Activated naive CD8-positive, alpha-beta T cell treated with anti-CD3 and anti-CD28 coated beads, Interleukin-2, amount 10 ng/mL, durations not matched to agents 7 days and 5 days (primary cell): ENCODE data around the gene CDC20B. TPM values are rescaled to one million over a fixed set of nuclear protein-coding genes. Genes with fewer than 3 reads are reported as not detected.
A peak's percentile ranks its signal among the peaks of the same experiment; 100 is the strongest.

ENCODE experiments used
- ATAC-seq: fragments of 150-1000 bp; cut with Tn5 transposase; one replicate; pipeline ENCODE4 v1.10.0; 2021; ENCODE audit warnings: low read depth, moderate library complexity
- POLR2A ChIA-PET: fragments of 350-600 bp; sonication (Branson Sonifier 250); formaldehyde crosslinking; loops from one replicate; lab custom pipeline; 2021; ENCODE audit warnings: antibody characterized with exemption; lab: Charles Lee
- DNase-seq: peaks from one replicate; pipeline ENCODE4 v3.0.0; 2021
- H3K27ac Mint-ChIP-seq: one replicate; pipeline ENCODE4 v1.8.0; 2022; ENCODE audit warnings: mild to moderate bottlenecking, mixed read lengths
- H3K27me3 Mint-ChIP-seq: one replicate; pipeline ENCODE4 v1.8.0; 2022; ENCODE audit warnings: mild to moderate bottlenecking, moderate library complexity, mixed read lengths
- H3K36me3 Mint-ChIP-seq: one replicate; pipeline ENCODE4 v1.8.0; 2021; ENCODE audit warnings: mild to moderate bottlenecking, mixed read lengths
- H3K4me1 Mint-ChIP-seq: one replicate; pipeline ENCODE4 v1.8.0; 2021; ENCODE audit warnings: mixed read lengths
- H3K4me3 Mint-ChIP-seq: one replicate; pipeline ENCODE4 v1.8.0; 2022; ENCODE audit warnings: mild to moderate bottlenecking, moderate library complexity, mixed read lengths
- H3K9me3 Mint-ChIP-seq: one replicate; pipeline ENCODE4 v1.8.0; 2021; ENCODE audit warnings: mixed read lengths
- total RNA-seq, 2 experiments: library from RNA; stranded (reverse); gene quantifications; one replicate each; pipeline ENCODE4 v1.2.3, GENCODE V29; 2021

The CDC20B gene
- total RNA-seq, 2 experiments from 2014 or later, result 0.28 to 0.48 TPM

DNA sequence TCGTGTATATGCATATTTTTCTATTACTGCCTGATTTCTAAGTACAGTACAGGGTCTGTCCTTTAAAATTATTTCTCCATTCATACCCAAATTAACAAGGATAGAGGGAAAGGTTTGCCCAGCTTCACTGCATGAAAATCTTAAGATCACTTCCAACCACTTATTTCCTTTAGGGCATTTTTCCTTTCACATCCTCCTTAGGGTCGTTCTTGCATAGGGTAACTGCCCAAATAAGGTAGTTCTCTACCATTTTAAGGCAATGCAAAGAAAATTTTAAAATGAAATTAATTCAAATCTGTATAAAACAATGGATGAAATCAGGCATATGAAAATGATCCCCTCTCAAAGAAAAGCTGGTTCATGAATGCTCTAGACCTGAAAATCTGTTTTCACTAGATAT is 4.1 kb upstream of the CDC20B start:
- H3K27ac Mint-ChIP-seq, result no peak overlapping the region
- POLR2A ChIA-PET, result interaction anchor here (0.5 kb wide), 1 partner anchor 673 kb away, joined by 3 read pairs; no protein-coding TSS in a partner anchor
- H3K27me3 Mint-ChIP-seq, result peaks cover 91% of the 10 kb centered on the region
- ATAC-seq (no peak), DNase-seq (no peak)
- peak overlapping the region; percentile 80 for H3K4me3 Mint-ChIP-seq
- no peaks in the 10 kb centered on the region for H3K36me3 Mint-ChIP-seq
- H3K9me3 Mint-ChIP-seq, result no peaks in the 10 kb centered on the region
- H3K4me1 Mint-ChIP-seq, result peaks cover 29% of the 10 kb centered on the region

DNA sequence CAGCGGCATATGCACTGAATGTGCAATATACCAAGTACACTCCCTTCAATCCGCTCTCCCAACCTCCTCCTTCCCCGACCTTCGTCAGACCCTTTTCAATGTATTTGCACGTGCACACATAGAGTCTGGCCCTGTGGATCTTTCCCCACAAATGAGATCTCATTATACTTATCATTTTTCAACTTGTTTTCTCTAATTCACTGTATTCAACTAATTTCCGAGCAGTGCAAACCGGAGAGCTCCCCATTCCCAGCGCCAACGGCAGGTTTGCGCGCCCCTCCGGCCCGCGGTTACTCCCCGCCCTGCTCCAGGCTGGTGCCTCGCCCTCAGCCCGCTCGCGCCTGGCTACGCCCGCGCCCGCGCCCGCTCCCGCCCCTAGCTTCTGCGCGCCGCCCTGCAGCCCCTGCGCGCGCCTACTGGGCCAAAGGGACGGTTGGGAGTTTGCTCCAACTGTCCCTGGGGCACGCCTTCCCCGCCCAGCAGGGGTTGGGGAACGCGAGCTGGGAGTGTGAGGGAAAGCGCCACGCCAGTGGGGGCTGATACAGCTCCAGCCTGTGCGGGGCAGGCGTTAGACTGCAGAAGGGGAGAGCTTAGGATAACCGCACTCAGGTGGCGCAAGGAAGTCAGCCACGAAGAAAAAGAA is 3.3 kb upstream of the CDC20B start:
- H3K27ac Mint-ChIP-seq, result no peak overlapping the region
- peaks cover 88% of the 10 kb centered on the region for H3K27me3 Mint-ChIP-seq
- no peaks in the 10 kb centered on the region for H3K36me3 Mint-ChIP-seq
- no peaks in the 10 kb centered on the region for H3K9me3 Mint-ChIP-seq
- POLR2A ChIA-PET, result interaction anchor here (1.5 kb wide), 1 partner anchor 9 kb away, joined by 5 read pairs; no protein-coding TSS in a partner anchor
- H3K4me3 Mint-ChIP-seq, result peak overlapping the region; percentile 80
- DNase-seq (peak; percentile 62), ATAC-seq (peak; percentile 28)
- peaks cover 30% of the 10 kb centered on the region for H3K4me1 Mint-ChIP-seq

DNA sequence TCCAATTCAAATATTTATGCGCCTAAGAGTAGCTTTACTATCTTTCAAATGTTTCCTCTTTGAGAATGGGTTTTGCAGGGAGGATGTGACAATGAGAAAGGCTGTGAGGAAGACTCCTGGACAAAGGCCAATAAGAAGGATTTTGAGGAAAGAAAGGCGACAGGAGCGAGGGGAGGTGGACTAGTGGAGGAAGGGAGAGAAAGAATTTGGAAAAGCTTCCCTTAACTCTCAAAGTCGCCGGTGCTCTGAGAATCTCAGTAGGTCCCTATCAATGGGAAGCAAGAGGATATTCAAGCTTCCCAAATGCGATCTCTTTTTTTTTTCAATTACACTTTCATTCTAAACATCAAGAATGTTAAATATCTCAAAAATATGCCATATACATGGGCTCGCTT is 2.8 kb upstream of the CDC20B start:
- Mint-ChIP-seq H3K27me3 (peaks cover 86% of the 10 kb centered on the region), H3K36me3 (no peaks in the 10 kb centered on the region), H3K27ac (no peak overlapping the region), H3K4me3 (peak overlapping the region; percentile 80), H3K4me1 (peaks cover 30% of the 10 kb centered on the region), H3K9me3 (no peaks in the 10 kb centered on the region)
- no peak for ATAC-seq
- POLR2A ChIA-PET, result interaction anchor here (1.5 kb wide), 1 partner anchor 9 kb away, joined by 5 read pairs; no protein-coding TSS in a partner anchor
- no peak for DNase-seq

DNA sequence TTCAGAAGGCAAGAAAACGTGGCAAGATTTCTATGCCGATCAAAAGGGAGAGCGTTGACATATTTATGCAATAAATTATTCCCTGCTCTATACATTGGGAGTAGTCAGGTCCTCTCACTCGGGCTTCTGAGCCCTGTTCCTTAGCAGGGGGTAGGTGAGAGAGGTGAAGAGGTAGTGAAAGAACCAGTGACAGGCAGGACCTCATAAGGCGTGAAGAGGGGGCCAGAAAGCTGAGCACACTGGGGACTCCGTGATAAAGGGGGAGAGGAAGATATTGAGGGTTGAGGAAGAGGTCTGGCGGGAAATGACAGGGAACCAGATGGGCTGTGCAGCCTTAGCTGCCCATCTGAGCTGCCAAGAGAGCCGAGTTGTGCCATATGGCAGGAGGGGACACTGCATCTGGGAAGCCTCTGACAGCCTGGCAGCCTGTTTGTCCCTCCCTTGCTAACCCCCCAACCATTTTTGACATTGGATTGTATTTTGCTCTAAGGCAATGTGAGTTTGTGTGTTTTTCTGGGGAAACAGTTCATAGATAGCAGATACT is 782 bp upstream of the CDC20B start:
- ATAC-seq (no peak), DNase-seq (peak; percentile 32)
- no peaks in the 10 kb centered on the region for H3K9me3 Mint-ChIP-seq
- H3K27me3 Mint-ChIP-seq, result peaks cover 80% of the 10 kb centered on the region
- POLR2A ChIA-PET, result no interaction called here
- peaks cover 30% of the 10 kb centered on the region for H3K4me1 Mint-ChIP-seq
- H3K27ac Mint-ChIP-seq, result no peak overlapping the region
- H3K36me3 Mint-ChIP-seq, result no peaks in the 10 kb centered on the region
- peak overlapping the region; percentile 89 for H3K4me3 Mint-ChIP-seq

DNA sequence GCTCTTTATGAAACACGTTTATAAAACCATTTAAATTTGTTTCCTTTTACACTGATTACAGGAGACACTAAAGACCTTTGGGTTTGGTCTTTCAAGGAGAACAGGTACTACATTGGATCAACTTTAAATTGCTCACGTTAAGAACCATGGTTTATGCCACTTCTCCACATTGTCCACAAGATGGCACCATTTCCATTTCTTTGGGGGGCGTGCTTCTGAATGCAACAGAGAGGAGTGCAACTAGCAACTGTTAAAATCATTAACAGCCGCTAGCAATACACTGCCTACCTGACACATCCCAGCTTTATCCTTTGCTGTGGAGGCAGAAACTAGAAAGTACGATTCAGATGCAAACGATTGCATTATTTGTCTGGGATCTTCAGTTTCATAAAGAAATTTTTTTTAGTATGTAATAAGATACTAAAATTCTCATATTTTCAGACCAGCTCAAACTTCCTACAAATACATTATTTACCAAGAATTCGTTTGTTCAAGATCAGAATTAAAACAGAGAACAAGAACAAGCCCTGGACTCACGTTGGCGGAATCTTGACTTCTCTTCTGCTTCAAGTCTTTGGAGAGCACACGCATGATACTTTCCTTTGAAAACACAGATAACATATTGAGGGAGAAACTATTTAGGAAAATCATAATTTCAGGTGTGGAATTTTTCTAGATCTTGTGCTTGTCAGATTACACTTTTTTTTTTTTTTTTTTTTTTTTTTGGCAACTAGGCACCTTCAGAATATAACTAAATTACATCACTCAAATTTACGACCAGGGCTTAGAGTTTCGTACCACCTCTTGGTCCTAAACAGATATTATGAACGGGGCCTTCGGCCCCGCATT is 702 bp downstream of the CDC20B start:
- Mint-ChIP-seq H3K27me3 (peaks cover 79% of the 10 kb centered on the region), H3K4me3 (peak overlapping the region; percentile 83), H3K36me3 (no peaks in the 10 kb centered on the region), H3K27ac (no peak overlapping the region), H3K9me3 (no peaks in the 10 kb centered on the region), H3K4me1 (peaks cover 26% of the 10 kb centered on the region)
- DNase-seq (no peak), ATAC-seq (peak; percentile 69)
- POLR2A ChIA-PET, result interaction anchor here (0.7 kb wide), 1 partner anchor 294 kb away, joined by 6 read pairs; no protein-coding TSS in a partner anchor

DNA sequence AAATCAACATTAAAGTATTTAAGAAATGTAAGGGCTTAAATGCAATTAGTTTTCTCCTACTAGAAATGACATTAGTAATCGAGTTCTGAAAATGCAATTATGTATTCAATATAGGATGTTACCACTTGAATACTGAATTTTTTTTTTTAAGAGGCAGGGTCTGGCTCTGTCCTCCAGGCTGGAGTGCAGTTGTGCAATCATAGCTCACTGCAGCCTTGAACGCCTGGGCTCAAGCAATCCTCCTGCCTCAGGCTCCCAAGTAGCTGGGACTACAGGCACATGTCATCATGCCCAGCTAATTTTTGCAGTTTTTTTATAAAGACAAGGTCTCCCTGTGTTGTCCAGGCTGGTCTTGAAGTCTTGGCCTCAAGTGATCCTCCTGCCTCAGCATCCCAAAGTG is 1.5 kb downstream of the CDC20B start:
- DNase-seq (no peak), ATAC-seq (no peak)
- no peak overlapping the region for H3K27ac Mint-ChIP-seq
- H3K4me3 Mint-ChIP-seq, result no peak overlapping the region
- no peaks in the 10 kb centered on the region for H3K9me3 Mint-ChIP-seq
- POLR2A ChIA-PET, result no interaction called here
- no peaks in the 10 kb centered on the region for H3K36me3 Mint-ChIP-seq
- H3K4me1 Mint-ChIP-seq, result peaks cover 20% of the 10 kb centered on the region
- peaks cover 79% of the 10 kb centered on the region for H3K27me3 Mint-ChIP-seq

- ATAC-seq (no peak), DNase-seq (no peak)
- H3K4me3 Mint-ChIP-seq, result no peak overlapping the region
- H3K9me3 Mint-ChIP-seq, result no peaks in the 10 kb centered on the region
- POLR2A ChIA-PET, result no interaction called here
- H3K27me3 Mint-ChIP-seq, result peaks cover 66% of the 10 kb centered on the region
- H3K27ac Mint-ChIP-seq, result no peak overlapping the region
- H3K36me3 Mint-ChIP-seq, result no peaks in the 10 kb centered on the region
- peaks cover 6% of the 10 kb centered on the region for H3K4me1 Mint-ChIP-seq
Measured at GRCh38 chr5:55162666-55163065, 10.3 kb downstream of the CDC20B start.

DNA sequence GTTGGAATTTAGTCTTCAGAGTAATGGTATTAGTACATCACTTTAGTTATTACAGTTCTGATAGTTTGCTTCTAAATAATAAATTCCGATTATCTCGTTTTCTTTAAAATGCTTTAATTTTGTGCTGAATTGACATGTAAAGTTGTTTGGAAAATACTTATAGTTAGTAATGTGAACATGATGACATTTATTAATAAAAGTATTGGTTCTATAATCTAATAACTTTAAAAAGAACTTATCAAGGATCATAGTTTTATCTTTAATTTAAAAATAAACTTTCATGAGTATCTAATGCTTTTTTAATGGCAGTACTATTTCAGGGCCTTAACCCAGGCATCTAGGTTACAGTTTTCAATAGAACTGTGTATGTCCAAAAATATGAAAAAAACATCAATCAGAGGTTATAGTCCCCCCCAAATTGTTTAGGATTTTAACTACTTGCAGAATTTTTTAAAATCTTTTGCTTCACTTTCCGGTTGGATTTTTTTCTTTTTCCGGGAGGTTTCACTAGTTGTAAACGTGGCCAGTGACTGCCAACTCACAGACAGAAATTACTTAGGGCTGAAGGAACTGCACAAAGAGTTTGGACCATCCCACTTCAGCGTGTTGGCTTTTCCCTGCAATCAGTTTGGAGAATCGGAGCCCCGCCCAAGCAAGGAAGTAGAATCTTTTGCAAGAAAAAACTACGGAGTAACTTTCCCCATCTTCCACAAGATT is 12.3 kb downstream of the CDC20B start:
- H3K9me3 Mint-ChIP-seq, result no peaks in the 10 kb centered on the region
- H3K4me3 Mint-ChIP-seq, result no peak overlapping the region
- DNase-seq, result no peak
- H3K36me3 Mint-ChIP-seq, result no peaks in the 10 kb centered on the region
- H3K27ac Mint-ChIP-seq, result no peak overlapping the region
- no peak for ATAC-seq
- peaks cover 55% of the 10 kb centered on the region for H3K27me3 Mint-ChIP-seq
- POLR2A ChIA-PET, result no interaction called here
- H3K4me1 Mint-ChIP-seq, result peaks cover 6% of the 10 kb centered on the region

GRCh38 chr5:55159763-55160492 is 13.0 kb downstream of the CDC20B start, which contains the start of gene GPX8:
TSS of gene GPX8 (plus strand) at chr5:55160171. CDS start at chr5:55160193, 22 bp downstream.
- Mint-ChIP-seq H3K4me3 (peak within 1 kb of the TSS; percentile 18), H3K27me3 (peaks cover 52% of the 10 kb centered on the region), H3K27ac (no peak within 1 kb of the TSS), H3K4me1 (peaks cover 6% of the 10 kb centered on the region), H3K9me3 (no peaks in the 10 kb centered on the region), H3K36me3 (no peaks in the 10 kb centered on the region)
- DNase-seq (no peak), ATAC-seq (peak; percentile 71)
- POLR2A ChIA-PET, result interaction anchor here (0.7 to 0.9 kb wide), 2 partner anchors 14 to 255 kb away, joined by 3 read pairs; no protein-coding TSS in a partner anchor

DNA sequence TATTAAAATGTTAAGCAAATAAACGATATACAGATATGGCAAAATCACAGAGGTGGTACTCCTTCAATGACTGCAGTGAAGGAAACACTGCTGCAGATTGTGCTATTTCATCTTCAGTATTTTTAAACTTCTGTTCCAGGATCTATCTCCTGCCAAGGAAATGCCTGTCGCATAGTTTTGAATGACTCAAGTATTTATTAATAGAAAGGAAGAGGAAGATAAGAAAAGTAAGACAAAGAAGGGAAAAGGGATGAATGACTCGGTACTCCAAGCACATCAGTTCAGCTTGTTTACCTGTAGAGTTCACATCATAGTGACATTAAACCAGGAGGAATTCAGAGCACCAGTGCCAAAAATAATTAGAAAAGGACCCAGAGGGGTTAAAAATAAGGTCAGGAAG is 18.1 kb downstream of the CDC20B start:
- DNase-seq (no peak), ATAC-seq (no peak)
- Mint-ChIP-seq H3K9me3 (no peaks in the 10 kb centered on the region), H3K27me3 (peaks cover 28% of the 10 kb centered on the region), H3K36me3 (no peaks in the 10 kb centered on the region), H3K4me1 (peaks cover 4% of the 10 kb centered on the region), H3K27ac (no peak overlapping the region), H3K4me3 (no peak overlapping the region)
- POLR2A ChIA-PET, result no interaction called here

DNA sequence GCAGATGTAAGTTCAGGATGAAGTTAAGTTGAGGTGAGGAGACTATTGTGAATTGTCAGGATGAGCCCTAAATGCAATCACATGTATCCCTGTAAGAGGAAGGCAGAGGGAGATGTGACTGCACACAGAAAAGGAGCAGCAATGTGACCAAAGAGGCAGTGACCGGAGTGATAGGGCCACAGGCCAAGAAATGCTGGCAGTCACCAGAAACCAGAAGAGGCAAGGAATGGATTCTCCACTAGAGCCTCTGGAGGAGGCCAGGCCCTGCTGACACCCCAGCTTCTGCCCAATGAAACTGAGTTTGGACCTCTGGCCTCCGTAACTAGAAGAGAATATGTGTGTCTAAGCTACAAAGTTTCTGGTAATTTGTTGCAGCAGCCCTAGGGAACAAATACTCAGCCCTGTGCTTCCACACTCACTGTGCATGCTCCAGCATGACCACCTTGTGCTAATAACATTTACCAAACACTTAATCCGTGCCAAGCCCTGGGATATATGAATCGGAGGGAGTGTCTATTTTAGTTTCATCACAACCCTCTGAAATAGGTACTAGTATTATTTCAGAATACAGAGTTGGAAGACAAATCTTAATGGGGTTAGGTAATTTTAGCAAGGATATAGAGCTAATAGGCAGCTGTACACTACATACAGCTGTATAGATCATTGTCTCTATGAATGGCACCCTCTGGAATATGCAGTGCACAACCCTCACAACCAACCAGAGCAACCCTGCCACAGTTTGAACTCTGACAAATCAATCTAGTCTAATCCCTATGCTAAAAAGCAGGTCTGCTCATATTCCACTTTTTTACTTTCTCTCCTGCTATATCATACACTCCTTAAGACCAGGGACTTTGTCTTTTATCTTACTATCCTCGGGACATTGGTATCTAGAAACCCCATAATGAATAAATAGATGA is 20.8 kb downstream of the CDC20B start:
- H3K4me1 Mint-ChIP-seq, result no peaks in the 10 kb centered on the region

More for the DNA sequence above, 20.8 kb downstream of the CDC20B start:
- Mint-ChIP-seq H3K9me3 (no peaks in the 10 kb centered on the region), H3K4me3 (no peak overlapping the region), H3K36me3 (no peaks in the 10 kb centered on the region), H3K27ac (no peak overlapping the region), H3K27me3 (peaks cover 36% of the 10 kb centered on the region)
- POLR2A ChIA-PET, result no interaction called here
- DNase-seq (no peak), ATAC-seq (no peak)
